ENCODE data around the gene SMIM23.

DNA sequence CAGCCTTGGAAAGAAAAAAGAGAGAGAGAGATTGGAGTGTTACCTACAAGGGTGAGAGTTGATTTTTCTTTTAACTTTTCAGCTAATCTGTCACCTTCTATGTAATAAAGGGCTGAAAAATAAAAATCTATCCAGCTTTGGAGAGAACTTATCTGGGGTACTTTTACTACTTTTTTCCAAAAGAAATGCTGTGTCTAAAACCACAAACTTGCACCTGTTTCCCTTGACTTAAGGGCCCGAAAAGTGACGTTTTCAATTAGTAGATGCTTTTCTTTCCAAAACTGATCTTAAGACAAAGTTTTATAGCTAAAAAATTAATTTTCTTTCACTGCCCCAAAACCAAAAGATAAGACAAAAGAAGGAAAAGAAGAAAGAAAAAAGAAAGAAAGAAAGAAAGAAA lies 48.8 kb downstream of the SMIM23 start:
- TF ChIP-seq, protein P1, sequence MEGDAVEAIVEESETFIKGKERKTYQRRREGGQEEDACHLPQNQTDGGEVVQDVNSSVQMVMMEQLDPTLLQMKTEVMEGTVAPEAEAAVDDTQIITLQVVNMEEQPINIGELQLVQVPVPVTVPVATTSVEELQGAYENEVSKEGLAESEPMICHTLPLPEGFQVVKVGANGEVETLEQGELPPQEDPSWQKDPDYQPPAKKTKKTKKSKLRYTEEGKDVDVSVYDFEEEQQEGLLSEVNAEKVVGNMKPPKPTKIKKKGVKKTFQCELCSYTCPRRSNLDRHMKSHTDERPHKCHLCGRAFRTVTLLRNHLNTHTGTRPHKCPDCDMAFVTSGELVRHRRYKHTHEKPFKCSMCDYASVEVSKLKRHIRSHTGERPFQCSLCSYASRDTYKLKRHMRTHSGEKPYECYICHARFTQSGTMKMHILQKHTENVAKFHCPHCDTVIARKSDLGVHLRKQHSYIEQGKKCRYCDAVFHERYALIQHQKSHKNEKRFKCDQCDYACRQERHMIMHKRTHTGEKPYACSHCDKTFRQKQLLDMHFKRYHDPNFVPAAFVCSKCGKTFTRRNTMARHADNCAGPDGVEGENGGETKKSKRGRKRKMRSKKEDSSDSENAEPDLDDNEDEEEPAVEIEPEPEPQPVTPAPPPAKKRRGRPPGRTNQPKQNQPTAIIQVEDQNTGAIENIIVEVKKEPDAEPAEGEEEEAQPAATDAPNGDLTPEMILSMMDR (IDR thresholded peaks at IDR 0.05; ENCODE audit: poor library complexity): no peak
- TF ChIP-seq EZH2 (IDR thresholded peaks at IDR 0.05; ENCODE audit: borderline replicate concordance): no peak
